GM12874 (cell line): ENCODE measurements around the gene RCE1.

ENCODE experiments used
- CTCF ChIP-seq: IDR thresholded peaks from 2 replicates; pipeline ENCODE4 v1.5.1; 2011; ENCODE audit warnings: low read depth, mild to moderate bottlenecking, control low read depth, low read length, moderate library complexity; ENCODE audit not compliant: insufficient read depth

Gene RCE1

GRCh38 chr11:66870616-66871520 is 27.6 kb downstream of the RCE1 start:
- TF ChIP-seq CTCF: no peak

- no peak for TF ChIP-seq CTCF
Measured at GRCh38 chr11:66871521-66871901, 28.3 kb downstream of the RCE1 start.

GRCh38 chr11:66874232-66874631 is 31.0 kb downstream of the RCE1 start:
- TF ChIP-seq CTCF: no peak

GRCh38 chr11:66875378-66875777 is 32.1 kb downstream of the RCE1 start:
- TF ChIP-seq CTCF: no peak

GRCh38 chr11:66877588-66878385 is 34.5 kb downstream of the RCE1 start:
- TF ChIP-seq CTCF: no peak

- no peak for TF ChIP-seq CTCF
Measured at GRCh38 chr11:66878474-66878873, 35.2 kb downstream of the RCE1 start.

- no peak for TF ChIP-seq CTCF
Measured at GRCh38 chr11:66879000-66879399, 35.8 kb downstream of the RCE1 start.
